Mesendoderm (in vitro differentiated cells): ENCODE measurements around the gene ATP8B4.

ENCODE experiments used
- DNase-seq: peaks from one replicate; pipeline ENCODE4 v3.0.0; 2013
- H2AK5ac ChIP-seq: 2 replicates; pipeline ENCODE4 v1.6.1; 2013; ENCODE audit warnings: low read length, inconsistent platforms
- H2BK120ac ChIP-seq: 2 replicates; pipeline ENCODE4 v1.6.1; 2013; ENCODE audit warnings: low read depth, mild to moderate bottlenecking, low read length, moderate library complexity, mixed read lengths
- H2BK15ac ChIP-seq: replicated peaks from 2 replicates; pipeline ENCODE4 v1.6.1; 2013; ENCODE audit warnings: low read depth, mild to moderate bottlenecking, moderate library complexity
- H2BK5ac ChIP-seq: 2 replicates; pipeline ENCODE4 v1.6.1; 2013; ENCODE audit warnings: low read length, inconsistent platforms
- H3K18ac ChIP-seq: 2 replicates; pipeline ENCODE4 v1.6.1; 2013; ENCODE audit warnings: mild to moderate bottlenecking, low read length, mixed read lengths
- H3K23ac ChIP-seq: one replicate; pipeline ENCODE4 v1.6.1; 2013; ENCODE audit warnings: low read length
- H3K27ac ChIP-seq: 2 replicates; pipeline ENCODE4 v1.5.1; 2013; ENCODE audit warnings: low read depth, mild to moderate bottlenecking, inconsistent platforms, low read length, moderate library complexity
- H3K27me3 ChIP-seq: 2 replicates; pipeline ENCODE4 v1.6.1; 2013; ENCODE audit warnings: low read length, control low read depth, mild to moderate bottlenecking, inconsistent platforms; ENCODE audit not compliant: insufficient read depth, poor library complexity
- H3K36me3 ChIP-seq: 2 replicates; pipeline ENCODE4 v1.6.1; 2013; ENCODE audit warnings: low read length, inconsistent platforms; ENCODE audit not compliant: control insufficient read depth, insufficient read depth
- H3K4ac ChIP-seq: one replicate; pipeline ENCODE4 v1.6.1; 2013; ENCODE audit warnings: low read depth, mild to moderate bottlenecking, low read length, moderate library complexity
- H3K4me1 ChIP-seq: 2 replicates; pipeline ENCODE4 v1.6.1; 2013; ENCODE audit warnings: low read depth, low read length, inconsistent platforms; ENCODE audit not compliant: control insufficient read depth
- H3K4me2 ChIP-seq: 2 replicates; pipeline ENCODE4 v1.6.1; 2013; ENCODE audit warnings: low read length
- H3K4me3 ChIP-seq: 2 replicates; pipeline ENCODE4 v1.5.1; 2013; ENCODE audit warnings: mild to moderate bottlenecking, low read length
- H3K56ac ChIP-seq: one replicate; pipeline ENCODE4 v1.6.1; 2013; ENCODE audit warnings: low read length
- H3K79me1 ChIP-seq: 2 replicates; pipeline ENCODE4 v1.6.1; 2013; ENCODE audit warnings: low read length, inconsistent platforms
- H3K79me2 ChIP-seq: 2 replicates; pipeline ENCODE4 v1.6.1; 2013; ENCODE audit warnings: mild to moderate bottlenecking, low read length; ENCODE audit not compliant: control insufficient read depth, insufficient read depth
- H3K9ac ChIP-seq: 2 replicates; pipeline ENCODE4 v1.6.1; 2013; ENCODE audit warnings: low read length, inconsistent platforms
- H4K5ac ChIP-seq: one replicate; pipeline ENCODE4 v1.6.1; 2013; ENCODE audit warnings: low read length
- H4K8ac ChIP-seq: one replicate; pipeline ENCODE4 v1.6.1; 2013; ENCODE audit warnings: low read depth, mild to moderate bottlenecking, control low read depth, low read length, moderate library complexity
- WGBS: extraction: QIAGEN DNeasy Blood & Tissue Kit; methylation state at CpG from one replicate; pipeline ENCODE4 v1.1.7; 2013; ENCODE audit warnings: low lambda C conversion rate, missing lambda C conversion rate; ENCODE audit not compliant: insufficient coverage; ENCODE audit errors: extremely low coverage; 5-methylcytosine and 5-hydroxymethylcytosine counted together

Gene ATP8B4

GRCh38 chr15:50012790-50013189 is 106.2 kb downstream of the ATP8B4 start:
- Histone ChIP-seq H3K4me3 (no peak overlapping the region), H3K79me1 (no peaks in the 10 kb centered on the region), H3K27ac (no peak overlapping the region), H3K4me1 (no peaks in the 10 kb centered on the region), H4K5ac (no peak overlapping the region), H3K9ac (no peak overlapping the region), H2BK15ac (no peak overlapping the region), H4K8ac (no peak overlapping the region), H3K56ac (no peak overlapping the region), H3K27me3 (no peaks in the 10 kb centered on the region), H3K36me3 (no peaks in the 10 kb centered on the region), H3K18ac (no peak overlapping the region), H3K4me2 (no peak overlapping the region), H2AK5ac (no peak overlapping the region), H3K79me2 (no peaks in the 10 kb centered on the region), H3K23ac (no peak overlapping the region), H3K4ac (no peak overlapping the region), H2BK120ac (no peak overlapping the region), H2BK5ac (no peak overlapping the region)
- DNase-seq = no peak

- no peak overlapping the region for H3K27ac ChIP-seq
- no peaks in the 10 kb centered on the region for H3K4me1 ChIP-seq
- DNase-seq = no peak
- no peak overlapping the region for H3K4me3 ChIP-seq
- no peak overlapping the region for H3K4me2 ChIP-seq
- no peak overlapping the region for H2AK5ac ChIP-seq
- H2BK5ac ChIP-seq = no peak overlapping the region
- no peak overlapping the region for H3K4ac ChIP-seq
- no peaks in the 10 kb centered on the region for H3K36me3 ChIP-seq
- H4K5ac ChIP-seq = no peak overlapping the region
- no peaks in the 10 kb centered on the region for H3K27me3 ChIP-seq
- H3K79me1 ChIP-seq = no peaks in the 10 kb centered on the region
- H3K79me2 ChIP-seq = no peaks in the 10 kb centered on the region
- H2BK120ac ChIP-seq = no peak overlapping the region
- no peak overlapping the region for H3K9ac ChIP-seq
- WGBS = no CpG with 5 or more reads among the region's 2 CpGs
- H4K8ac ChIP-seq = no peak overlapping the region
- H3K56ac ChIP-seq = no peak overlapping the region
- no peak overlapping the region for H3K23ac ChIP-seq
- H3K18ac ChIP-seq = no peak overlapping the region
- no peak overlapping the region for H2BK15ac ChIP-seq
Observed at GRCh38 chr15:50009634-50010033, 109.4 kb downstream of the ATP8B4 start.

- Histone ChIP-seq H3K4me2 (peak overlapping the region; percentile 1), H3K18ac (no peak overlapping the region), H4K8ac (no peak overlapping the region), H2BK5ac (no peak overlapping the region), H2BK120ac (no peak overlapping the region), H3K27ac (no peak overlapping the region), H3K4ac (no peak overlapping the region), H3K79me2 (no peaks in the 10 kb centered on the region), H3K36me3 (no peaks in the 10 kb centered on the region), H3K4me3 (no peak overlapping the region), H3K23ac (no peak overlapping the region), H2BK15ac (no peak overlapping the region), H3K56ac (peak overlapping the region; percentile 49), H4K5ac (no peak overlapping the region), H3K27me3 (no peaks in the 10 kb centered on the region), H3K79me1 (no peaks in the 10 kb centered on the region), H2AK5ac (no peak overlapping the region), H3K4me1 (peaks cover 3% of the 10 kb centered on the region), H3K9ac (peak overlapping the region; percentile 6)
- no CpG with 5 or more reads among the region's 13 CpGs for WGBS
- peak; percentile 95 for DNase-seq
Observed at GRCh38 chr15:50003786-50004334, 115.2 kb downstream of the ATP8B4 start.

- Histone ChIP-seq H3K4ac (no peak overlapping the region), H3K27me3 (no peaks in the 10 kb centered on the region), H4K8ac (no peak overlapping the region), H3K18ac (no peak overlapping the region), H2BK5ac (no peak overlapping the region), H3K4me1 (no peaks in the 10 kb centered on the region), H3K36me3 (no peaks in the 10 kb centered on the region), H3K79me2 (no peaks in the 10 kb centered on the region), H3K4me2 (no peak overlapping the region), H4K5ac (no peak overlapping the region), H2BK120ac (no peak overlapping the region), H3K56ac (no peak overlapping the region), H2AK5ac (no peak overlapping the region), H3K4me3 (no peak overlapping the region), H2BK15ac (no peak overlapping the region), H3K27ac (no peak overlapping the region), H3K23ac (no peak overlapping the region), H3K79me1 (no peaks in the 10 kb centered on the region), H3K9ac (no peak overlapping the region)
- no CpG with 5 or more reads among the region's 2 CpGs for WGBS
- no peak for DNase-seq
Observed at GRCh38 chr15:49991587-49991986, 127.4 kb downstream of the ATP8B4 start.

GRCh38 chr15:49990835-49991545 is 128.0 kb downstream of the ATP8B4 start:
- Histone ChIP-seq H3K4me1 (no peaks in the 10 kb centered on the region), H4K8ac (no peak overlapping the region), H3K36me3 (no peaks in the 10 kb centered on the region), H3K4ac (no peak overlapping the region), H2AK5ac (no peak overlapping the region), H2BK120ac (no peak overlapping the region), H3K27me3 (no peaks in the 10 kb centered on the region), H3K79me1 (no peaks in the 10 kb centered on the region), H3K4me2 (no peak overlapping the region), H3K23ac (no peak overlapping the region), H2BK5ac (no peak overlapping the region), H3K79me2 (no peaks in the 10 kb centered on the region), H3K27ac (no peak overlapping the region), H3K4me3 (no peak overlapping the region), H4K5ac (no peak overlapping the region), H3K18ac (no peak overlapping the region), H2BK15ac (no peak overlapping the region), H3K9ac (no peak overlapping the region), H3K56ac (no peak overlapping the region)
- no CpG with 5 or more reads among the region's 6 CpGs for WGBS
- no peak for DNase-seq

- no peak overlapping the region for H2BK5ac ChIP-seq
- no peaks in the 10 kb centered on the region for H3K4me1 ChIP-seq
- no peak overlapping the region for H3K9ac ChIP-seq
- H3K79me1 ChIP-seq = no peaks in the 10 kb centered on the region
- no peak overlapping the region for H3K4me2 ChIP-seq
- DNase-seq = no peak
- H3K56ac ChIP-seq = no peak overlapping the region
- no peaks in the 10 kb centered on the region for H3K36me3 ChIP-seq
- no peak overlapping the region for H3K27ac ChIP-seq
- H3K23ac ChIP-seq = no peak overlapping the region
- no peak overlapping the region for H3K18ac ChIP-seq
- no peak overlapping the region for H4K8ac ChIP-seq
- no peaks in the 10 kb centered on the region for H3K27me3 ChIP-seq
- no CpG with 5 or more reads among the region's 3 CpGs for WGBS
- no peak overlapping the region for H2BK120ac ChIP-seq
- H4K5ac ChIP-seq = no peak overlapping the region
- no peak overlapping the region for H3K4ac ChIP-seq
- no peak overlapping the region for H2BK15ac ChIP-seq
- H3K79me2 ChIP-seq = no peaks in the 10 kb centered on the region
- H3K4me3 ChIP-seq = no peak overlapping the region
- no peak overlapping the region for H2AK5ac ChIP-seq
Observed at GRCh38 chr15:49989498-49989897, 129.5 kb downstream of the ATP8B4 start.
